Amniotic epithelial cell (primary cell): ENCODE results near the gene NHS.

ENCODE experiments used
- DNase-seq: peaks from one replicate; pipeline ENCODE4 v3.0.0-alpha.2; 2010; ENCODE audit warnings: low read depth

Gene NHS

GRCh38 chrX:17448188-17448587 is 73.2 kb downstream of the NHS start:
- no peak for DNase-seq

GRCh38 chrX:17449866-17450265 is 74.9 kb downstream of the NHS start:
- DNase-seq, result no peak

- no peak for DNase-seq
Measured at GRCh38 chrX:17453788-17454187, 78.8 kb downstream of the NHS start.

- DNase-seq, result no peak
Measured at GRCh38 chrX:17456526-17456925, 81.5 kb downstream of the NHS start.

GRCh38 chrX:17459008-17459611 is 84.1 kb downstream of the NHS start:
- no peak for DNase-seq

GRCh38 chrX:17459661-17460060 is 84.7 kb downstream of the NHS start:
- no peak for DNase-seq

- DNase-seq, result no peak
Measured at GRCh38 chrX:17462881-17463280, 87.9 kb downstream of the NHS start.

GRCh38 chrX:17464194-17464593 is 89.2 kb downstream of the NHS start:
- DNase-seq, result no peak

- no peak for DNase-seq
Measured at GRCh38 chrX:17465201-17465600, 90.2 kb downstream of the NHS start.

GRCh38 chrX:17465802-17466201 is 90.8 kb downstream of the NHS start:
- no peak for DNase-seq

GRCh38 chrX:17470136-17470535 is 95.1 kb downstream of the NHS start:
- DNase-seq, result no peak

GRCh38 chrX:17471121-17471520 is 96.1 kb downstream of the NHS start:
- DNase-seq, result no peak

- DNase-seq, result no peak
Measured at GRCh38 chrX:17471861-17472260, 96.9 kb downstream of the NHS start.

GRCh38 chrX:17472424-17472823 is 97.4 kb downstream of the NHS start:
- no peak for DNase-seq

- DNase-seq, result no peak
Measured at GRCh38 chrX:17473021-17473420, 98.0 kb downstream of the NHS start.

- DNase-seq, result no peak
Measured at GRCh38 chrX:17474892-17475291, 99.9 kb downstream of the NHS start.

GRCh38 chrX:17475449-17476217 is 100.6 kb downstream of the NHS start:
- no peak for DNase-seq

GRCh38 chrX:17476411-17476810 is 101.4 kb downstream of the NHS start:
- no peak for DNase-seq

- no peak for DNase-seq
Measured at GRCh38 chrX:17481086-17481485, 106.1 kb downstream of the NHS start.

GRCh38 chrX:17484592-17484991 is 109.6 kb downstream of the NHS start:
- no peak for DNase-seq

GRCh38 chrX:17485391-17485790 is 110.4 kb downstream of the NHS start:
- no peak for DNase-seq

GRCh38 chrX:17488036-17488435 is 113.0 kb downstream of the NHS start:
- DNase-seq, result no peak

- DNase-seq, result no peak
Measured at GRCh38 chrX:17494216-17494615, 119.2 kb downstream of the NHS start.

- DNase-seq, result no peak
Measured at GRCh38 chrX:17495052-17495451, 120.1 kb downstream of the NHS start.
